Measurements from ENCODE around the gene PDPN. TPM values are rescaled to one million over a fixed set of nuclear protein-coding genes. Genes with fewer than 3 reads are reported as not detected.

The PDPN gene
- total and polyA plus RNA-seq, 9 of the 15 experiments (the other 6 are each of a cell fraction or from before 2014, with no cell fraction given), result 0.11 TPM; not detected in 8

GRCh38 chr1:13550663-13551062, 33.0 kb upstream of the PDPN start:
- Histone ChIP-seq H3K79me2 (ENCODE audit: control insufficient read depth, insufficient read depth, low read length) (no peaks in the 10 kb centered on the region), H3K36me3 (ENCODE audit: control insufficient read depth, insufficient read depth, low read length) (no peaks in the 10 kb centered on the region), H2AFZ (ENCODE audit: low read depth, low read length) (no peak overlapping the region), H3K4me1 (replicated peaks in 1 of 2; ENCODE audit: control insufficient read depth in 2 of 2, insufficient read depth in 2 of 2, low read length in 2 of 2) (peaks cover 0 to 5% of the 10 kb centered on the region in 2 experiments; a peak in 1 of 5 replicates), H3K4me2 (ENCODE audit: insufficient read depth, low read length) (no peak overlapping the region), H3K9me3 (replicated peaks; ENCODE audit: control insufficient read depth, insufficient read depth, low read depth, low read length) (no peaks in the 10 kb centered on the region), H4K20me1 (replicated peaks; ENCODE audit: control insufficient read depth, insufficient read depth, low read length) (no peaks in the 10 kb centered on the region), H3K4me3 (no peak overlapping the region), H3K9me1 (ENCODE audit: control insufficient read depth, insufficient read depth, low read length) (no peaks in the 10 kb centered on the region), H3K9ac (ENCODE audit: insufficient read depth in 1 of 2, low read depth in 2 of 2, low read length in 2 of 2) (no peak overlapping the region), H3K27me3 (ENCODE audit: control insufficient read depth in 2 of 2, insufficient read depth in 2 of 2, low read length in 2 of 2) (peaks cover 9 to 45% of the 10 kb centered on the region in 2 experiments; a peak in 4 of 5 replicates), H3K27ac (ENCODE audit: extremely low read depth, low read depth, low read length) (no peak overlapping the region)
- ATAC-seq (no peak), DNase-seq (ENCODE audit: extremely low read depth in 1 of 4, low spot score in 3 of 4) (no peak), FAIRE-seq (no peak)
- ChIA-PET CTCF (ENCODE audit: low intra/inter-chr PET ratio) (no interaction called here), POLR2A (interaction anchor here (0.7 kb wide), 1 partner anchor 9 kb away, joined by 3 read pairs; no protein-coding TSS in a partner anchor)
- intact Hi-C loops (cut with micrococcal nuclease), result no loop called here
- 5% methylated on average over 4 of the region's 4 CpGs for WGBS (ENCODE audit: insufficient coverage, low coverage, missing lambda C conversion rate)
- no peak for TF ChIP-seq ZNF436 (CRISPR knock-in tag; IDR thresholded peaks at IDR 0.05)
- TF ChIP-seq RNF2 (IDR thresholded peaks at IDR 0.05), result no peak
- TF ChIP-seq XRCC5 (IDR thresholded peaks at IDR 0.05; ENCODE audit: low read depth, low read length), result no peak
- TF ChIP-seq SMARCC2 (IDR thresholded peaks at IDR 0.05; ENCODE audit: low read depth), result no peak
- TF ChIP-seq MTA2 (IDR thresholded peaks at IDR 0.05; ENCODE audit: low read depth), result no peak
- no TSS peak for BruUV-seq (replicated peaks)
- in situ Hi-C loops (cut with MboI), result no loop called here

- TF ChIP-seq ZNF384 (IDR thresholded peaks at IDR 0.05; ENCODE audit: low read depth, low read length) (no peak), FOXJ2 (tag; IDR thresholded peaks at IDR 0.05) (no peak), MAFG (tag; conservative IDR thresholded peaks at IDR 0.05) (no peak), DIDO1 (tag; IDR thresholded peaks at IDR 0.05; ENCODE audit: low read depth) (no peak), MYC (IDR thresholded peaks at IDR 0.05; ENCODE audit: low read depth, low read length) (no peak), MYC (CRISPR knock-in tag; IDR thresholded peaks at IDR 0.05; ENCODE audit: borderline replicate concordance, low read depth) (no peak), MEF2A (IDR thresholded peaks at IDR 0.05; ENCODE audit: control insufficient read depth, low read depth, low read length) (no peak), SIX5 (IDR thresholded peaks at IDR 0.05; ENCODE audit: borderline replicate concordance in 1 of 2, insufficient read depth in 1 of 2, low read depth in 1 of 2, low read length in 2 of 2) (no peak), HNRNPK (IDR thresholded peaks at IDR 0.05; ENCODE audit: low read depth, low read length, poor library complexity, severe bottlenecking) (no peak)
- TF ChIP-seq, protein P1, sequence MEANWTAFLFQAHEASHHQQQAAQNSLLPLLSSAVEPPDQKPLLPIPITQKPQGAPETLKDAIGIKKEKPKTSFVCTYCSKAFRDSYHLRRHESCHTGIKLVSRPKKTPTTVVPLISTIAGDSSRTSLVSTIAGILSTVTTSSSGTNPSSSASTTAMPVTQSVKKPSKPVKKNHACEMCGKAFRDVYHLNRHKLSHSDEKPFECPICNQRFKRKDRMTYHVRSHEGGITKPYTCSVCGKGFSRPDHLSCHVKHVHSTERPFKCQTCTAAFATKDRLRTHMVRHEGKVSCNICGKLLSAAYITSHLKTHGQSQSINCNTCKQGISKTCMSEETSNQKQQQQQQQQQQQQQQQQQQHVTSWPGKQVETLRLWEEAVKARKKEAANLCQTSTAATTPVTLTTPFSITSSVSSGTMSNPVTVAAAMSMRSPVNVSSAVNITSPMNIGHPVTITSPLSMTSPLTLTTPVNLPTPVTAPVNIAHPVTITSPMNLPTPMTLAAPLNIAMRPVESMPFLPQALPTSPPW (CRISPR knock-in tag; IDR thresholded peaks at IDR 0.05), result no peak
- Histone ChIP-seq H4K20me1 (replicated peaks; ENCODE audit: control insufficient read depth, insufficient read depth, low read length) (no peaks in the 10 kb centered on the region), H3K27ac (ENCODE audit: extremely low read depth, low read depth, low read length) (no peak overlapping the region), H3K9ac (ENCODE audit: insufficient read depth in 1 of 2, low read depth in 2 of 2, low read length in 2 of 2) (no peak overlapping the region), H3K27me3 (ENCODE audit: control insufficient read depth in 2 of 2, insufficient read depth in 2 of 2, low read length in 2 of 2) (peaks cover 17 to 31% of the 10 kb centered on the region in 2 experiments; a peak in 4 of 5 replicates), H3K36me3 (ENCODE audit: control insufficient read depth, insufficient read depth, low read length) (no peaks in the 10 kb centered on the region), H3K9me3 (replicated peaks; ENCODE audit: control insufficient read depth, insufficient read depth, low read depth, low read length) (no peaks in the 10 kb centered on the region), H3K4me2 (ENCODE audit: insufficient read depth, low read length) (no peak overlapping the region), H3K4me1 (replicated peaks in 1 of 2; ENCODE audit: control insufficient read depth in 2 of 2, insufficient read depth in 2 of 2, low read length in 2 of 2) (peaks cover 0 to 5% of the 10 kb centered on the region in 2 experiments; a peak in 1 of 5 replicates), H3K4me3 (no peak overlapping the region), H3K9me1 (ENCODE audit: control insufficient read depth, insufficient read depth, low read length) (no peaks in the 10 kb centered on the region), H3K79me2 (ENCODE audit: control insufficient read depth, insufficient read depth, low read length) (no peaks in the 10 kb centered on the region), H2AFZ (ENCODE audit: low read depth, low read length) (no peak overlapping the region)
- no TSS peak for BruUV-seq (replicated peaks)
- in situ Hi-C loops (cut with MboI) (no loop called here), intact Hi-C loops (cut with micrococcal nuclease) (no loop called here)
- DNase-seq (ENCODE audit: extremely low read depth in 1 of 4, low spot score in 3 of 4), result no peak
- 17% methylated on average over 27 of the region's 28 CpGs for WGBS (ENCODE audit: insufficient coverage, low coverage, missing lambda C conversion rate)
- ChIA-PET POLR2A (no interaction called here), CTCF (ENCODE audit: low intra/inter-chr PET ratio) (no interaction called here)
- no peak for ATAC-seq
- FAIRE-seq, result no peak
Observed at GRCh38 chr1:13554798-13555197, 28.8 kb upstream of the PDPN start.

All from K562 (cell line).